Upper lobe of left lung (tissue), 4 donors: Measurements from ENCODE around the gene HEG1.

Experiments used
- CTCF ChIP-seq, 6 experiments: fragments of 450-650 bp in 4 of 6; fragments of 200-600 bp in 2 of 6; sonication (generic) in 2 of 6; IDR thresholded peaks; one replicate each; pipeline ENCODE4 v1.5.1; 2016 to 2019; ENCODE audit warnings: antibody characterized with exemption in 6 of 6
- EP300 ChIP-seq, 4 donors: sonication (generic); formaldehyde crosslinking; IDR thresholded peaks; one replicate each; pipeline ENCODE4 v1.5.1; 2017; ENCODE audit warnings: antibody characterized with exemption in 4 of 4, control low read depth in 2 of 4

DNA sequence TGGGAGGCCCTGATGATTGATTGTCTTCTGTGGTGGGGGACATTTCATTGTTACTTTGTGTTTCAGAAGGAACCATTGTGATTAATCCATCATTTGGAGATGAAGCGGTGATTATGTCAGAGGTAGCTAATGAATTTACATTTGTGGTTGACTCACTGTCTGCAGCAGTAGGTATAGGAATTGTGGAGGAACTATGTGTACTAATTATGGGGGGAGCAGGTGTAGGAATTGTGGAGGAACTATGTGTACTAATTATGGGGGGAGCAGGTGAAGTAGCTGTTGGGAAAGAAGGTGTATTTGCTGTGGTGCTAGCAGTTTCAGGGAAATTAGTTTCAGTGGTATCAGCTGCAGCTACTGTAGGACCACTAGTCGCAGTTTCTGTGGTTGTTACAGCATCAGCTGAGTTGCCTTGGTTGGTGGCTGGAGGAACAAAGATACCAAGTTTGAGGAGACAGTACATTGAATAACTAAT is 128.2 kb downstream of the HEG1 start:
- TF ChIP-seq EP300 (IDR thresholded peaks at IDR 0.05) = no peak
- no peak for TF ChIP-seq CTCF (IDR thresholded peaks at IDR 0.05)
